Vagina (tissue), 2 donors: Measurements from ENCODE around the gene ARHGDIG.

Experiments used
- POLR2AphosphoS5 ChIP-seq, 2 donors: sonication (generic); formaldehyde crosslinking; IDR thresholded peaks; one replicate each; pipeline ENCODE4 v1.9.0; 2017; ENCODE audit warnings: antibody characterized with exemption in 2 of 2, mild to moderate bottlenecking in 2 of 2, low read depth in 1 of 2; ENCODE audit not compliant: insufficient read depth in 1 of 2
- TF ChIP-seq, protein P1 (sequence below), 3 experiments: fragments of 450-650 bp in 2 of 3; fragments of 200-600 bp in 1 of 3; sonication (generic) in 1 of 3; IDR thresholded peaks; one replicate each; pipeline ENCODE4 v1.5.1; 2017 to 2019; ENCODE audit warnings: antibody characterized with exemption in 3 of 3, mild to moderate bottlenecking in 2 of 3, moderate library complexity in 2 of 3

GRCh38 chr16:290681-291405, 10.5 kb downstream of the ARHGDIG start:
- TF ChIP-seq, protein P1, sequence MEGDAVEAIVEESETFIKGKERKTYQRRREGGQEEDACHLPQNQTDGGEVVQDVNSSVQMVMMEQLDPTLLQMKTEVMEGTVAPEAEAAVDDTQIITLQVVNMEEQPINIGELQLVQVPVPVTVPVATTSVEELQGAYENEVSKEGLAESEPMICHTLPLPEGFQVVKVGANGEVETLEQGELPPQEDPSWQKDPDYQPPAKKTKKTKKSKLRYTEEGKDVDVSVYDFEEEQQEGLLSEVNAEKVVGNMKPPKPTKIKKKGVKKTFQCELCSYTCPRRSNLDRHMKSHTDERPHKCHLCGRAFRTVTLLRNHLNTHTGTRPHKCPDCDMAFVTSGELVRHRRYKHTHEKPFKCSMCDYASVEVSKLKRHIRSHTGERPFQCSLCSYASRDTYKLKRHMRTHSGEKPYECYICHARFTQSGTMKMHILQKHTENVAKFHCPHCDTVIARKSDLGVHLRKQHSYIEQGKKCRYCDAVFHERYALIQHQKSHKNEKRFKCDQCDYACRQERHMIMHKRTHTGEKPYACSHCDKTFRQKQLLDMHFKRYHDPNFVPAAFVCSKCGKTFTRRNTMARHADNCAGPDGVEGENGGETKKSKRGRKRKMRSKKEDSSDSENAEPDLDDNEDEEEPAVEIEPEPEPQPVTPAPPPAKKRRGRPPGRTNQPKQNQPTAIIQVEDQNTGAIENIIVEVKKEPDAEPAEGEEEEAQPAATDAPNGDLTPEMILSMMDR (IDR thresholded peaks at IDR 0.05): no peak
- no peak for TF ChIP-seq POLR2AphosphoS5 (IDR thresholded peaks at IDR 0.05; ENCODE audit: insufficient read depth in 1 of 2, low read depth in 1 of 2)
